ENCODE results near the gene HOXD10.

The HOXD10 gene

GRCh38 chr2:176095421-176095820 lies 21.2 kb upstream of the HOXD10 start:
- DNase-seq: no peak

- no peak for DNase-seq
These were observed 20.2 kb upstream of the HOXD10 start for GRCh38 chr2:176096243-176096985.

- peak in 22 of 51 donors; percentile 2 to 45 (median 12) for DNase-seq
These were observed 19.4 kb upstream of the HOXD10 start for GRCh38 chr2:176096986-176097819.

GRCh38 chr2:176097820-176098365 lies 18.7 kb upstream of the HOXD10 start:
- peak in 2 of 51 donors; percentile 0 to 1 for DNase-seq

- no peak for DNase-seq
These were observed 18.0 kb upstream of the HOXD10 start for GRCh38 chr2:176098366-176099158.

GRCh38 chr2:176099159-176099727 lies 17.3 kb upstream of the HOXD10 start:
- no peak for DNase-seq

GRCh38 chr2:176099728-176100546 lies 16.6 kb upstream of the HOXD10 start, which contains the start of gene HOXD12:
Gene HOXD12, plus strand, starts transcription at chr2:176099795. Its CDS starts 7 bp downstream, at chr2:176099802.
- no peak for DNase-seq

GRCh38 chr2:176100547-176101140 lies 15.9 kb upstream of the HOXD10 start:
- DNase-seq: no peak

- DNase-seq: no peak
These were observed 15.3 kb upstream of the HOXD10 start for GRCh38 chr2:176101216-176101830.

GRCh38 chr2:176101842-176102241 lies 14.7 kb upstream of the HOXD10 start:
- no peak for DNase-seq

- DNase-seq: no peak
These were observed 14.2 kb upstream of the HOXD10 start for GRCh38 chr2:176102309-176102866.

GRCh38 chr2:176103194-176103593 lies 13.4 kb upstream of the HOXD10 start:
- DNase-seq: no peak

GRCh38 chr2:176103742-176104315 lies 12.7 kb upstream of the HOXD10 start:
- no peak for DNase-seq

- DNase-seq: no peak
These were observed 12.1 kb upstream of the HOXD10 start for GRCh38 chr2:176104316-176105077.

- no peak for DNase-seq
These were observed 11.4 kb upstream of the HOXD10 start for GRCh38 chr2:176105078-176105729.

- no peak for DNase-seq
These were observed 10.6 kb upstream of the HOXD10 start for GRCh38 chr2:176105730-176106580.

Measured in hypothalamus (tissue), 51 donors.